ENCODE measurements around the gene CCDC6.
"Not testable (repeated sequence)": the region's sequence is repeated elsewhere in the genome, so short reads cannot be mapped to it uniquely, and the experiment has no call there.

Gene CCDC6

GRCh38 chr10:59905731-59906416 lies 482 bp downstream of the CCDC6 start:
- no peak for DNase-seq (ENCODE audit: low spot score)

- peak; percentile 22 for DNase-seq (ENCODE audit: low spot score)
These were observed 1.2 kb downstream of the CCDC6 start for GRCh38 chr10:59905066-59905730.

- DNase-seq (ENCODE audit: low spot score) = no peak
These were observed 1.8 kb downstream of the CCDC6 start for GRCh38 chr10:59904426-59905065.

- no peak for DNase-seq (ENCODE audit: low spot score)
These were observed 2.5 kb downstream of the CCDC6 start for GRCh38 chr10:59903871-59904270.

- no peak for DNase-seq (ENCODE audit: low spot score)
These were observed 4.3 kb downstream of the CCDC6 start for GRCh38 chr10:59902016-59902415.

- DNase-seq (ENCODE audit: low spot score) = no peak
These were observed 4.9 kb downstream of the CCDC6 start for GRCh38 chr10:59901470-59901869.

GRCh38 chr10:59900048-59900727 lies 6.2 kb downstream of the CCDC6 start:
- no peak for DNase-seq (ENCODE audit: low spot score)

DNA sequence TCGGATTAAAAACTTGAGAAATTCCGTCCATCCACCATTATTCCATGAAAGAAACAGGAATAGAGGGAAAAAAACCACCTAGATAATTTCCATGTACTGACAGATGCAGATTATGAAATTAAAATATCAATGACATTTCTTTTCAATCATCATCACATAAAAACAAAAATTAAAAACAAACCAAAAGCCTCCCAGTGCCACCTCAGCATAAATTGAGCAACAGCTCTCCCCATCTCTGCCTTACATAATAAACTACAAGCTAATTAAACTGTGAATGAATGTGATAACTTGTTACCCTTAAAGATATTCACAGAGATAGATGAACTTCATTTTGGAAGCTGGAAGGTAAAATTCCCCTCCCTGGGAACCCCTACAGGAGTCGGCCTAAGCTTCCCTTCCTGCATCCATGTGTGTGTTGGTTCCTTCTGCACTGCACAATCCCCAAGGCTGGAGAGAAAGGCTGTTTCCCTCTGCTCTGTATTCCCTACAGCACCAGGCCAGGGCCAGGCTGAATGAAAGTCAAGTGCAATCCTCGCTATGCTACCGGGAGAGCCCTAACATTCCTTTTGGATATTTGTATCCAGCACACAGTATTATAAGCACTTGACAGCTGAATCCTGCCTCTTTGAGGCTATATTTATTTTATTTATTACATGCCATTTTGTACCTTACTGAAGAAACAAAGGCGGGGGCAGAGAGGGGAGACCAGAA lies 8.1 kb downstream of the CCDC6 start:
- no peak for DNase-seq (ENCODE audit: low spot score)

DNA sequence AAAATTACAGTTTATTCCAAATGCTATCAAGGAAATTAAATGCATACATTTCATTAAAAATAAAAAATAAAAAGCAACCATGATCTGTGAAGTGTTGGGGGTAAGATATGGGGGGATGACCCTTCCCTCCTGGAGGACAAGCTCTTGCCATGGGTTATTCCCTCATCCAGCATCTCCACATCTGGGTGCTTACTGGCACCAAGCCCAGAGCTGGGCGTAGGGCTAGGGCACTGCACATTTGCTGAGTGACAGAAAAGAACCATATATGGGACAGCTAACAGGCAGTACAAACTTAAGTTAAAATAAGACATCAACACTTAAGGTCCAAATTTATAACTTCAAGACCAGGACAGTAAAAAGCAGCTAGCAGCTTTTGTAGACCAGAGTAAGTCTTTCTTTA lies 10.2 kb downstream of the CCDC6 start:
- DNase-seq (ENCODE audit: low spot score) = no peak

GRCh38 chr10:59895629-59896116 lies 10.7 kb downstream of the CCDC6 start:
- DNase-seq (ENCODE audit: low spot score) = no peak

DNA sequence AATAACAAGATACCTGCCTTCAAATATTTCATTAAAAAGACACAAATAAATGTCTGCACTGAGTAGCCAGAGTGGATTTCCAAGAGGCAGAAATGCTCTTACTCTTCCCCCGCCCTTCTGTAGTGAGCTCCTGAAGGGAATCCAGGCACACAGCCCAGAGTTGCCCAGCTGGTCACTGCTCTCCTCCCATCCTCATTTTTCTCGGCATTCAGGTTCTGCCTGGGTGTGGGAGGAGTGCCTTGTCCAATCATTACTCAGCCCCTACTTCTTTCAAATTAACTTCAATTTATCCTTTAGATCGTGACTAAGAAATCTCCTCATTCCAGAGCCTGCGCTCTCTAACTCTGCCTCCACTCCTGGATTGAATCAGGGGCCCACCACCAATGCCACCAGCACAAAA lies 12.2 kb downstream of the CCDC6 start:
- peak; percentile 50 for DNase-seq (ENCODE audit: low spot score)

DNA sequence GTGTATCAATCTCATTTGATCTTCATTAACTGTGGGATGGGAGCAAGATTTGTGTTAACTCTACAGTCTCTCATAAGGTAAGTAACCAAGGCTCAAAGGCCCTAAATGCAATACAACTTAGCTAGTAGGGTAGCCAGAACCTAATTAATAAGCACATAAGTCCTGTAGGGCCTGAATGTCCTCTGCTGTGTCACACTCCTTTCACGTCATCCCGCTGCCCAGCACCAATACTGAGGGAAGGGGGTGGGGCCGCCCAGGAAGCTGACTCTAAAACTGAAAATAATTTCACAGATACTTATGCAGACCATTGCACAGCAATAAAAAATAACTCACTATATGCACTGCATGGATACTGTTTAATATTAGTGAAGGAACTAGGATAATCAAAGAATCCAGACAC lies 13.7 kb downstream of the CCDC6 start:
- no peak for DNase-seq (ENCODE audit: low spot score)

DNA sequence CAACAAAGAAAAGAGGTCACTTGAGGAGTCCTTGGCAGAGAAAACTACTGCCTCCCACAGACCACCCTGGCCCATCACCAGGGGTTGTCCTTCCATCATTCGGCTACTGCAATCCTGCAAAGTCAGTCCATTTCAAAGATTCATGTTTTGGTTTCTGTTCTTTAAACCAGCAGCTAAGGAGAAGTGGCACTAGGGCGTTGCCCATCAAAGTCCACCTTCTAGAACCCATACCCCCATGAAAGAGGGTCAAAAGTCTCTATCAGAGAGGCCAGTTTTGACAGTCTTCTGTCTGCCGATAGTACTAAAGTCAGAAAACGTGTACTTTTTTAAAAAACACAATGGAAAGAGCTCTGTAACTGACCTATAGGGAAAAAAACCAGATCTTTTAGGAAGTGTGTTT lies 14.4 kb downstream of the CCDC6 start:
- DNase-seq (ENCODE audit: low spot score) = no peak

GRCh38 chr10:59891349-59891748 lies 15.0 kb downstream of the CCDC6 start:
- DNase-seq (ENCODE audit: low spot score) = no peak

DNA sequence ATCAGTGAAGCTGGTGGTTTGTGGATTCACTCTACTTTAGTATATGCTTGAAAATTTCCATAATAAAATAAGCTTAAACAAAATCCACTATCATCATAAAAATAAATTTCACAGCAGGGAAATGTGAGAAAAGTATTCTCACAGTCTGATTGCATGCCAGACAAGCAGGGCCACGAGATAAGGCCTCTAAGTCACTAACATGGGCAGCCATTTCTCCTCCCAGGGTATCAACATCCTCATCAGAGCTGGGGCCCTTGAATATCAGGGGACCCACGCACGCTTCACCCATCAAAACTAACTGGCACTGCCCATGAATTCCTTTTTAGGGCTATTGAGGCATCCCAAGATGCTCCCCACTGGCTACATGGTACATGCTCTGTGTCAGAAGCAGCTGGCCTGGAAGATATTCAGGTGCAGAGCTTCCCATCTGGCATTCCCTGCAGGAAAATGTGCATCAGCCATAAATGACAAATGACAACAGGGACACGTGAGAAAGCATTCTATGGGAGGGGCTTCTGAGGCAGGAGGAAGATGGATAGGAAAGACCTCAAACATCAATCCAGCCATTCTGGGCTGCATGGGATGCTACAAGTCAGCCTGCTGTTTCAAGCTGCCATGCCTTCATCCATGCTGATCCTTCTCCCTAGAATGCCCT lies 17.4 kb downstream of the CCDC6 start:
- no peak for DNase-seq (ENCODE audit: low spot score)

- DNase-seq (ENCODE audit: low spot score) = no peak
These were observed 18.2 kb downstream of the CCDC6 start for GRCh38 chr10:59887972-59888640.

- DNase-seq (ENCODE audit: low spot score) = no peak
These were observed 19.4 kb downstream of the CCDC6 start for GRCh38 chr10:59887006-59887405.

DNA sequence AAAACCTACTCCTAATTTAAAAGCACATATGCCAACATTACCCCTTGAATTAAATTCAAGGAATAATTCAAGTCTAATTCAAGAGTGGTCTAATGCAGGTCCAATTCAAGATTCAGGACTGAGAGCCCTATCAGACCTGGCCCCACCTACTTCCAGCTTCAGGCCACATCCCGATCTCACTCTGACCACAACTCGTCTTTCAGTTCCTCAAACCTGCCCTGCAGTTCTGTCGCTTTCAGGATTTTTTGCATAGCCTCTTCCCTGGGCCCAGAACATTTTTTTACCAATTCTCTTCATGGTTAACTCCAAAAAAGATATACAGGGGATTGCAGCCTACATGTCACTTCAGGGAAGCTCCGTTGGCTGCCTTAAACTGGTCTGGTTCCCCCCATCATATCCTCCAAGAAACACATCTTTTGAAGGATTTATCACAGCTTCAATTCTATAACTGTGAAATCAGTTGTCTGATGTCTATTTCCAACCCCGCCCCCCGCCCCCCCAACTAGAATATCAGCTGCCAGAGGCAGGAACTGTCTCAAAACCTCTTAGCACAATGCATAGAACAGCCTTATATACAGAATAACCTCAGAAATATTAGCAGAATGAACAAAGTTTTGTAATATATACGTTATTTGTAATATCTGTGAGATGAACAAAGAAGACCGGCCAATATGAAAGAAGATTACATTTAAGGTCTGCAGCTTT lies 20.8 kb downstream of the CCDC6 start:
- DNase-seq (ENCODE audit: low spot score) = no peak

GRCh38 chr10:59884893-59885292 lies 21.5 kb downstream of the CCDC6 start:
- not testable (repeated sequence) for DNase-seq (ENCODE audit: low spot score)

GRCh38 chr10:59881640-59882039 lies 24.7 kb downstream of the CCDC6 start:
- no peak for DNase-seq (ENCODE audit: low spot score)
